ENCODE results near the gene MSI2. TPM values are rescaled to one million over a fixed set of nuclear protein-coding genes. Genes with fewer than 3 reads are reported as not detected.

The MSI2 gene
- total and polyA plus RNA-seq, 5 donors = 43.9 to 113 (median 107) TPM

GRCh38 chr17:57281887-57282286, 25.6 kb downstream of the MSI2 start:
- intact Hi-C loops (cut with DNase I) = no loop called here
- Histone ChIP-seq H3K4me1 (ENCODE audit: control insufficient read depth, insufficient read depth, low read length) (peaks cover 4% of the 10 kb centered on the region), H3K9me3 (ENCODE audit: control insufficient read depth, low read length) (no peaks in the 10 kb centered on the region), H3K27ac (ENCODE audit: low read length) (peak overlapping the region; percentile 56), H3K27me3 (ENCODE audit: control insufficient read depth, insufficient read depth) (no peaks in the 10 kb centered on the region), H3K4me3 (ENCODE audit: low read length) (no peak overlapping the region)
- 79% methylated on average over 4 of the region's 4 CpGs for WGBS
- ATAC-seq (no peak), DNase-seq (no peak)

- Histone ChIP-seq H3K27ac (ENCODE audit: low read length) (peak overlapping the region; percentile 56), H3K4me1 (ENCODE audit: control insufficient read depth, insufficient read depth, low read length) (peaks cover 4% of the 10 kb centered on the region)
- intact Hi-C loops (cut with DNase I) = no loop called here
Measured at GRCh38 chr17:57282296-57282695, 26.0 kb downstream of the MSI2 start.

GRCh38 chr17:57283203-57283971, 27.1 kb downstream of the MSI2 start:
- no peak overlapping the region for H3K4me3 ChIP-seq (ENCODE audit: low read length)
- ATAC-seq = no peak
- intact Hi-C loops (cut with DNase I) = no loop called here
- H3K4me1 ChIP-seq (ENCODE audit: control insufficient read depth, insufficient read depth, low read length) = peaks cover 11% of the 10 kb centered on the region
- no peak overlapping the region for H3K27ac ChIP-seq (ENCODE audit: low read length)
- 88% methylated on average over 18 of the region's 18 CpGs for WGBS
- DNase-seq = no peak
- H3K27me3 ChIP-seq (ENCODE audit: control insufficient read depth, insufficient read depth) = no peaks in the 10 kb centered on the region
- H3K9me3 ChIP-seq (ENCODE audit: control insufficient read depth, low read length) = no peaks in the 10 kb centered on the region

More at GRCh38 chr17:57282296-57282695, 26.0 kb downstream of the MSI2 start:
- DNase-seq = no peak
- no peaks in the 10 kb centered on the region for H3K9me3 ChIP-seq (ENCODE audit: control insufficient read depth, low read length)
- H3K4me3 ChIP-seq (ENCODE audit: low read length) = no peak overlapping the region
- WGBS = 42% methylated on average over 1 of the region's 1 CpG
- peak in 1 of 2 donors; percentile 34 for ATAC-seq
- H3K27me3 ChIP-seq (ENCODE audit: control insufficient read depth, insufficient read depth) = no peaks in the 10 kb centered on the region

GRCh38 chr17:57284583-57284982, 28.3 kb downstream of the MSI2 start:
- Histone ChIP-seq H3K9me3 (ENCODE audit: control insufficient read depth, low read length) (no peaks in the 10 kb centered on the region), H3K4me1 (ENCODE audit: control insufficient read depth, insufficient read depth, low read length) (peaks cover 14% of the 10 kb centered on the region), H3K27me3 (ENCODE audit: control insufficient read depth, insufficient read depth) (no peaks in the 10 kb centered on the region), H3K27ac (ENCODE audit: low read length) (no peak overlapping the region), H3K4me3 (ENCODE audit: low read length) (no peak overlapping the region)
- WGBS = 70% methylated on average over 3 of the region's 3 CpGs
- no peak for DNase-seq
- intact Hi-C loops (cut with DNase I) = no loop called here
- ATAC-seq = no peak

GRCh38 chr17:57284984-57285646, 28.8 kb downstream of the MSI2 start:
- 66% methylated on average over 13 of the region's 13 CpGs for WGBS
- Histone ChIP-seq H3K27me3 (ENCODE audit: control insufficient read depth, insufficient read depth) (no peaks in the 10 kb centered on the region), H3K4me1 (ENCODE audit: control insufficient read depth, insufficient read depth, low read length) (peaks cover 16% of the 10 kb centered on the region), H3K4me3 (ENCODE audit: low read length) (no peak overlapping the region), H3K27ac (ENCODE audit: low read length) (no peak overlapping the region), H3K9me3 (ENCODE audit: control insufficient read depth, low read length) (no peaks in the 10 kb centered on the region)
- intact Hi-C loops (cut with DNase I) = no loop called here
- no peak for DNase-seq
- ATAC-seq = no peak

- Histone ChIP-seq H3K4me1 (ENCODE audit: control insufficient read depth, insufficient read depth, low read length) (peaks cover 16% of the 10 kb centered on the region), H3K9me3 (ENCODE audit: control insufficient read depth, low read length) (no peaks in the 10 kb centered on the region), H3K27ac (ENCODE audit: low read length) (no peak overlapping the region), H3K4me3 (ENCODE audit: low read length) (no peak overlapping the region), H3K27me3 (ENCODE audit: control insufficient read depth, insufficient read depth) (no peaks in the 10 kb centered on the region)
- DNase-seq (no peak), ATAC-seq (no peak)
- WGBS = 61% methylated on average over 5 of the region's 5 CpGs
- intact Hi-C loops (cut with DNase I) = no loop called here
Measured at GRCh38 chr17:57285701-57286100, 29.4 kb downstream of the MSI2 start.

GRCh38 chr17:57286399-57287105, 30.2 kb downstream of the MSI2 start:
- DNase-seq (no peak), ATAC-seq (no peak)
- intact Hi-C loops (cut with DNase I) = no loop called here
- Histone ChIP-seq H3K27me3 (ENCODE audit: control insufficient read depth, insufficient read depth) (no peaks in the 10 kb centered on the region), H3K27ac (ENCODE audit: low read length) (no peak overlapping the region), H3K4me3 (ENCODE audit: low read length) (no peak overlapping the region), H3K9me3 (ENCODE audit: control insufficient read depth, low read length) (no peaks in the 10 kb centered on the region), H3K4me1 (ENCODE audit: control insufficient read depth, insufficient read depth, low read length) (peaks cover 15% of the 10 kb centered on the region)
- WGBS = 90% methylated on average over 17 of the region's 17 CpGs

GRCh38 chr17:57288040-57288772, 31.9 kb downstream of the MSI2 start:
- H3K4me3 ChIP-seq (ENCODE audit: low read length) = no peak overlapping the region
- no peaks in the 10 kb centered on the region for H3K9me3 ChIP-seq (ENCODE audit: control insufficient read depth, low read length)
- ATAC-seq (peak; percentile 80), DNase-seq (peak; percentile 69 to 81 (median 76))
- no peaks in the 10 kb centered on the region for H3K27me3 ChIP-seq (ENCODE audit: control insufficient read depth, insufficient read depth)
- intact Hi-C loops (cut with DNase I) = no loop called here
- H3K27ac ChIP-seq (ENCODE audit: low read length) = peak overlapping the region; percentile 60
- H3K4me1 ChIP-seq (ENCODE audit: control insufficient read depth, insufficient read depth, low read length) = peaks cover 16% of the 10 kb centered on the region
- WGBS = 49% methylated on average over 10 of the region's 10 CpGs

GRCh38 chr17:57288773-57289121, 32.4 kb downstream of the MSI2 start:
- Histone ChIP-seq H3K27me3 (ENCODE audit: control insufficient read depth, insufficient read depth) (no peaks in the 10 kb centered on the region), H3K27ac (ENCODE audit: low read length) (peak overlapping the region; percentile 60), H3K9me3 (ENCODE audit: control insufficient read depth, low read length) (no peaks in the 10 kb centered on the region), H3K4me1 (ENCODE audit: control insufficient read depth, insufficient read depth, low read length) (peaks cover 16% of the 10 kb centered on the region), H3K4me3 (ENCODE audit: low read length) (no peak overlapping the region)
- DNase-seq (no peak), ATAC-seq (peak; percentile 12 to 19)
- intact Hi-C loops (cut with DNase I) = no loop called here
- 57% methylated on average over 3 of the region's 3 CpGs for WGBS

GRCh38 chr17:57289130-57289529, 32.8 kb downstream of the MSI2 start:
- ATAC-seq (peak; percentile 7 to 26), DNase-seq (no peak)
- intact Hi-C loops (cut with DNase I) = no loop called here
- Histone ChIP-seq H3K9me3 (ENCODE audit: control insufficient read depth, low read length) (no peaks in the 10 kb centered on the region), H3K27ac (ENCODE audit: low read length) (peak overlapping the region; percentile 47), H3K4me3 (ENCODE audit: low read length) (no peak overlapping the region), H3K27me3 (ENCODE audit: control insufficient read depth, insufficient read depth) (no peaks in the 10 kb centered on the region), H3K4me1 (ENCODE audit: control insufficient read depth, insufficient read depth, low read length) (peaks cover 16% of the 10 kb centered on the region)
- WGBS = 55% methylated on average over 5 of the region's 5 CpGs
